MCF 10A (cell line): Measurements from ENCODE around the gene LRRC51. TPM values are rescaled to one million over a fixed set of nuclear protein-coding genes. Genes with fewer than 3 reads are reported as not detected.

Source experiments
- BruUV-seq: library from RNA; stranded (reverse); fragments of 400-500 nt; replicated peaks from 2 replicates; lab custom pipeline; 2021; lab: Mats Ljungman, UMichigan
- CTCF ChIA-PET: fragments of 300-600 bp; sonication (Branson Sonifier 250); formaldehyde crosslinking; extraction: SDS; loops from one replicate; lab custom pipeline; 2021; ENCODE audit warnings: antibody characterized with exemption, inconsistent platforms; lab: Yijun Ruan, JAX
- POLR2A ChIA-PET: fragments of 300-600, 350-650 bp; sonication (Branson Sonifier 250); formaldehyde crosslinking; extraction: SDS; loops from one replicate; lab custom pipeline; 2020; ENCODE audit warnings: antibody characterized with exemption, inconsistent platforms; lab: Yijun Ruan, JAX
- DNase-seq: peaks from one replicate; pipeline ENCODE4 v3.0.0-alpha.2; 2018; ENCODE audit not compliant: unreplicated experiment
- H3K27ac Mint-ChIP-seq: one replicate; pipeline ENCODE4 v1.8.0; 2022; ENCODE audit warnings: mild to moderate bottlenecking, low read depth, mixed read lengths; ENCODE audit not compliant: unreplicated experiment
- H3K27me3 Mint-ChIP-seq: one replicate; pipeline ENCODE4 v1.8.0; 2022; ENCODE audit warnings: mixed read lengths; ENCODE audit not compliant: insufficient read depth, unreplicated experiment
- H3K36me3 Mint-ChIP-seq: one replicate; pipeline ENCODE4 v1.8.0; 2022; ENCODE audit warnings: mild to moderate bottlenecking, moderate library complexity, mixed read lengths; ENCODE audit not compliant: insufficient read depth, unreplicated experiment
- H3K4me1 Mint-ChIP-seq: one replicate; pipeline ENCODE4 v1.8.0; 2022; ENCODE audit warnings: mixed read lengths; ENCODE audit not compliant: insufficient read depth, unreplicated experiment
- H3K4me3 Mint-ChIP-seq: one replicate; pipeline ENCODE4 v1.8.0; 2022; ENCODE audit warnings: mild to moderate bottlenecking, moderate library complexity, mixed read lengths; ENCODE audit not compliant: unreplicated experiment
- H3K9me3 Mint-ChIP-seq: one replicate; pipeline ENCODE4 v1.8.0; 2022; ENCODE audit warnings: mixed read lengths; ENCODE audit not compliant: unreplicated experiment
- CTCF ChIP-seq: fragments of 200-600 bp; IDR thresholded peaks from one replicate; pipeline ENCODE4 v1.8.0; 2022; ENCODE audit warnings: antibody characterized with exemption, mild to moderate bottlenecking; ENCODE audit not compliant: unreplicated experiment
- intact Hi-C: fragments of 100-400 bp; cut with micrococcal nuclease; formaldehyde crosslinking; loops from 2 replicates; pipeline ENCODE4 v1.14.1; 2022
- total RNA-seq: library from RNA; stranded (reverse); gene quantifications from 2 replicates; pipeline ENCODE4 v1.2.3, GENCODE V29; 2022

The LRRC51 gene
- total RNA-seq, 1 experiment from 2014 or later = 9.5 TPM

- no peak for DNase-seq
- ChIA-PET POLR2A (interaction anchor here (1.7 kb wide), 1 partner anchor 13 kb away, joined by 8 read pairs; no protein-coding TSS in a partner anchor), CTCF (interaction anchor here (0.6 kb wide), 1 partner anchor 46 kb away, joined by 3 read pairs; no protein-coding TSS in a partner anchor)
- intact Hi-C loops = no loop called here
- Mint-ChIP-seq H3K27ac (no peak overlapping the region), H3K9me3 (no peaks in the 10 kb centered on the region), H3K27me3 (no peaks in the 10 kb centered on the region), H3K4me1 (peaks cover 15% of the 10 kb centered on the region), H3K4me3 (no peak overlapping the region), H3K36me3 (peaks cover 35% of the 10 kb centered on the region)
- TF ChIP-seq CTCF = no peak
- BruUV-seq = no TSS peak
Measured at GRCh38 chr11:72045849-72046248, 34.8 kb upstream of the LRRC51 start.

- TF ChIP-seq CTCF = no peak
- Mint-ChIP-seq H3K4me3 (no peak overlapping the region), H3K27me3 (no peaks in the 10 kb centered on the region), H3K9me3 (no peaks in the 10 kb centered on the region), H3K4me1 (no peaks in the 10 kb centered on the region), H3K36me3 (peaks cover 38% of the 10 kb centered on the region), H3K27ac (no peak overlapping the region)
- POLR2A ChIA-PET = interaction anchor here (0.6 to 1.5 kb wide), 6 partner anchors 10 to 44 kb away, joined by 3 to 4 read pairs (median 3); no protein-coding TSS in a partner anchor
- no TSS peak for BruUV-seq
- DNase-seq = no peak
- intact Hi-C loops = no loop called here
- CTCF ChIA-PET = interaction anchor here (0.9 to 1.2 kb wide), 3 partner anchors 9 to 39 kb away, joined by 3 to 5 read pairs (median 3); no protein-coding TSS in a partner anchor
Measured at GRCh38 chr11:72048766-72049460, 31.7 kb upstream of the LRRC51 start.

- CTCF ChIA-PET = interaction anchor here (0.6 to 2.4 kb wide), 8 partner anchors 11 to 878 kb away, joined by 3 to 7 read pairs (median 3); no protein-coding TSS in a partner anchor
- intact Hi-C loops = no loop called here
- BruUV-seq = no TSS peak
- POLR2A ChIA-PET = interaction anchor here (0.8 to 3.8 kb wide), 9 partner anchors 11 to 356 kb away, joined by 3 to 20 read pairs (median 4); no protein-coding TSS in a partner anchor
- no peak for DNase-seq
- TF ChIP-seq CTCF = no peak
- Mint-ChIP-seq H3K9me3 (no peaks in the 10 kb centered on the region), H3K4me1 (peaks cover 9% of the 10 kb centered on the region), H3K27ac (peak overlapping the region; percentile 39), H3K27me3 (no peaks in the 10 kb centered on the region), H3K36me3 (peaks cover 18% of the 10 kb centered on the region), H3K4me3 (no peak overlapping the region)
Measured at GRCh38 chr11:72058416-72059034, 22.1 kb upstream of the LRRC51 start.
